GM12801 (cell line): ENCODE results near the gene PRDX1.

Source experiments
- TF ChIP-seq, protein P1 (sequence below): IDR thresholded peaks from one replicate; pipeline ENCODE4 v1.5.1; 2011; ENCODE audit warnings: control low read depth; ENCODE audit not compliant: insufficient read length; ENCODE audit errors: extremely low read depth

PRDX1 gene

DNA sequence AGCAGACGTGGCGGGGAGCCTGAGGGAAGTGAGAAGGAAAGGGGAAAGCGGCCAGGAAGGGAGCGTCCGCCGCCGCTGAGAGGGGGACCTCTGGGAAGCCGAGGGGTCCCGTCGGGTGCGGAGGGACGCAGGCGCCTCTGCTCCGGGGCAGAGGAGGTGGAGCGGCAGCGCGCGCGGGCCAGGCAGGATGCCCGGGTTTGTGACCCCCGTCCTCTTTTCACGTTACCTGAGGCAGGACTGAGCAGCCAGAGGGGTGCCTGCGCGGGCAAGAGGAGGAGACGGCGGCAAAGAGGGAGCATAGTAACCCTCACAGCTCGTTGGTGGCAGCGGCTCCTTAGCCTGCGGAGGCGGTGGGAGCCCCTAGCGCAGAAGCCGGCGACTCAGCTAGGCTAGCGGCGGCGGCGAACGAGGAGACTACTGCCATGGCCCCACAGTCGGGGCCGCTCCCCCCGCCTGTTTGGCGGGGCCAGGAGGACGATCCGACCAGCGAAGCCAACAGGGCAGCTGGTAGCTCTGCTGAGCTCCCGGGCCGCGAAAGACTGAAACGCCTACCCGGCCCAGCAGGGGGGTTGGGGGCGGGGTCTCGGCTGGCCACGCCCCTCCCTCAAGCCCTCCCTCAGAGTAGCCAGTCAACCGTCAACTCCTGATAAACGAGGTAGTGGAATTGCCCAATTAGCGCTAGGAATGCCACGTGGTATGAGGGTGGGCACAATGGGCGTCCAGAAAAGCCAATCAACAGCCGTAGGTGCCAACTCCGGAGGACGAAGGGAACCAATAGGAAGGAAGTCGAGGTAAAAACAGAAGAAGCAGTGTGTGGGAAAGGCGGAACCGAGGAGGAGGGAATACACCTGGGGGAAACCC, 30.8 kb downstream of the PRDX1 start, which contains the start of gene TESK2:
TESK2 (minus strand) TSS at position 538 of the 861 bp plus-strand sequence. CDS start 33,378 bp downstream, outside the sequence.
- TF ChIP-seq, protein P1, sequence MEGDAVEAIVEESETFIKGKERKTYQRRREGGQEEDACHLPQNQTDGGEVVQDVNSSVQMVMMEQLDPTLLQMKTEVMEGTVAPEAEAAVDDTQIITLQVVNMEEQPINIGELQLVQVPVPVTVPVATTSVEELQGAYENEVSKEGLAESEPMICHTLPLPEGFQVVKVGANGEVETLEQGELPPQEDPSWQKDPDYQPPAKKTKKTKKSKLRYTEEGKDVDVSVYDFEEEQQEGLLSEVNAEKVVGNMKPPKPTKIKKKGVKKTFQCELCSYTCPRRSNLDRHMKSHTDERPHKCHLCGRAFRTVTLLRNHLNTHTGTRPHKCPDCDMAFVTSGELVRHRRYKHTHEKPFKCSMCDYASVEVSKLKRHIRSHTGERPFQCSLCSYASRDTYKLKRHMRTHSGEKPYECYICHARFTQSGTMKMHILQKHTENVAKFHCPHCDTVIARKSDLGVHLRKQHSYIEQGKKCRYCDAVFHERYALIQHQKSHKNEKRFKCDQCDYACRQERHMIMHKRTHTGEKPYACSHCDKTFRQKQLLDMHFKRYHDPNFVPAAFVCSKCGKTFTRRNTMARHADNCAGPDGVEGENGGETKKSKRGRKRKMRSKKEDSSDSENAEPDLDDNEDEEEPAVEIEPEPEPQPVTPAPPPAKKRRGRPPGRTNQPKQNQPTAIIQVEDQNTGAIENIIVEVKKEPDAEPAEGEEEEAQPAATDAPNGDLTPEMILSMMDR: no peak

DNA sequence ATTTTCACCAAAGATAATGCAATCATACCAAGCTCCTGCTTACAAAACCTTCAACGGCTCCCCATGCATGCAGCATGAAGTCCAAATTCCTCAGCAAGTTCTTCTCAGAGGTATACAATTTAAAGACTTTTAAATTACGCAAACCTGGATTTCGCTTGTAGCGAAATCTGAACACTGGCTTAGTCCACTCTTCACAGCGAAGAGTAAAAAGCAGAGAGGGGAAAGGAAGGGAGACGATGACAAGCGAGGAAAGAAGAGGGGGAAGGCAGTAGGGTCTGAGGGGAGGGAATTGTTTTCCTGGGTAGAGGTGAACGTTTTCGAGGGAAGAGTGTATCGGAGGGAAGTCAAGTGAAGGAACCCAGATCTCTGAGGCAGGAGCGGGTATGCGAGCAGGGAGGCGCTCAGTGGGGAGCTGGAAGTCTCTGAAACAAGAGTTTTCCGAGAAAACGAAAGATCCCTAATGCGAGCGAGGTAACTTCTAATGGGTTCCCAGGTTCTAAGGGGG, 31.5 kb downstream of the PRDX1 start:
- TF ChIP-seq, protein P1: no peak

DNA sequence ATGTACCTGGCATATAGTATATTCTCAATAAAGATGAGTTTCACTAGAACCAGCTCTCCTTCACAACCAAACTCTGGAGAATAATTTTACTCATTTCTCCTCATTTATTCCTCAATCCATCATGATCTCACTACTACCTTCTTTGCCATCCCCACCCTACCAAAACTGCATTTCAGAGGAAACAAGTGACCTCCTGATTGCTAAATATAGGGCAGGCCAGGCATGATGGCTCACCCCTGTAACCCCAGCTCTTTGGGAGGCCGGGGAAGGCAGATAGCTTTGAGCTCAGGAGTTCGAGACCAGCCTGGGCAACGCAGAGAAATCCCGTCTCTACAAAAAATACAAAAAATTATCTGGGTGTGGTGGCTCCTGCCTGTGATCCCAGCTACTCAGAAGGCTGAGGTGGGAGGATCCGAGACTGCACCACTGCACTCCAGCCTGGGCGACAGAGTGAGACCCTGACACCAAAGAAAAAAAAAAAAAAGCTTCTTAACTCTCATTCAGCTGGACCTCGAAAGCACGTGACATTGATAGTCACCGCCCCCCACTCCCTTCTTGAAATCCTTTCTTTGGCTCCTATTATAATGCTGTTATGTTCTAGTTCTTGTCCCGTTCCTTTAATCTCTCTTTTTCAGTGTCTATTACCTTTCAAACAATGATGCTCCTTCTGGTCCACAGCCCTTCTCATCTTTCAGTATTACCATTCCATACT, 32.9 kb downstream of the PRDX1 start:
- TF ChIP-seq, protein P1: no peak

GRCh38 chr1:45485949-45486348, 35.7 kb downstream of the PRDX1 start:
- TF ChIP-seq, protein P1: no peak

DNA sequence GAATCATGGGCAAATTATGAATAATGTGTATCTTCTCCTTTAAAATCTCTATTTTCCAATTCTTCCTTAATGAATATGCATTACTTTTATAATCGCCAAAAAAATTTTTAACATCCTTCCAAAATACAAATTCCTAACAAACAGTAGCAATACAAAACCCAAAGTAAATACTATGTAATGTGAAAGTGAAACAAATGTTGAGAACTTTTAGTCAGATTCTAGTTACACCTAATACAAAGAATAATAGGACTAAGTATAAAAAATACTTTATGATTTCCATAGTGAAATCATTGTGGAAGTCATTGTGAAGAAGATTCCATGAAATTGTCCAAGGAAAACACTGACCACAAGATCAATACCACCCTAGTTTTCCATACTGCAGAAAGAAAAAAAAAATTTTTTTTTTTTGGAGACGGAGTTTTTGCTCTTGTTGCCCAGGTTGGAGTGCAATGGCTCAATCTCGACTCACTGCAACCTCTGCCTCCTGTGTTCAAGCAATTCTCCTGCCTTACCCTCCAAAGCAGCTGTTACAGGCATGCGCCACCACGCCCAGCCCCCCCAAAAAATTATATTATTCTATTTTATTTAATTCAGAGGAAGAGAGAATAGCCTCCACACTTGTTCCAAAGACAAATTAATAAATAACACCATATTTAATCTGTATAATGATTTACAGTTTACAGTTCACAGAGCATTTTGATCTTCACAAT, 42.5 kb downstream of the PRDX1 start:
- TF ChIP-seq, protein P1: no peak

GRCh38 chr1:45478121-45478814, 43.4 kb downstream of the PRDX1 start:
- TF ChIP-seq, protein P1: no peak

DNA sequence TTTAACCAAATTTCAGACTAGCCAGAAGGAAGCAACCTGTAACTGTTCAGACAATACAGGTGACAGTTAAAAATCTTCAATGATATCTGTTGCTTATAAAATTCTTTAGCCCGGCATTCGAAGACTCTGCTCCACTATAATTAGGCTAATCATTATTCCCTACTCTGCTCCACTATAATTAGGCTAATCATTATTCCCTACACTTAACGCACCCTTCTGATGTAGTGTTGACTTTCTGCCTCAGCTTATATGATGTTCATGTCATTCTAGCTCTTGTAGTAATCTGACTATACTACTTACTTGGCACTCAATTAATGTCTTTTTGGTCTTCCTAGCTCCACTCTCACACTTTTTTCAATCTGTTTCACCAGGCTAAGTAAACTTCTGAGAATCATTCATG, 44.0 kb downstream of the PRDX1 start:
- TF ChIP-seq, protein P1: no peak
